T-helper 17 cell (primary cell): ENCODE results near the gene SLC46A1. TPM values are rescaled to one million over a fixed set of nuclear protein-coding genes. Genes with fewer than 3 reads are reported as not detected.

Experiments
- ATAC-seq: fragments of 150-1000 bp; cut with Tn5 transposase; 2 replicates; pipeline ENCODE4 v1.10.0; 2021; ENCODE audit warnings: mild to moderate bottlenecking, moderate library complexity
- DNase-seq, 3 donors: peaks; one replicate each; pipeline versions ENCODE4 v3.0.0 to v3.0.0-alpha.2; 2020 to 2021
- H3K9me3 ChIP-seq: one replicate; pipeline ENCODE4 v1.7.0; 2013; ENCODE audit warnings: low read length, mild to moderate bottlenecking; ENCODE audit not compliant: control insufficient read depth, poor library complexity, severe bottlenecking
- H3K27ac Mint-ChIP-seq: one replicate; pipeline ENCODE4 v1.8.0; 2022; ENCODE audit warnings: mild to moderate bottlenecking, moderate library complexity, mixed read lengths
- H3K27me3 Mint-ChIP-seq: one replicate; pipeline ENCODE4 v1.8.0; 2022; ENCODE audit warnings: mixed read lengths
- H3K36me3 Mint-ChIP-seq: one replicate; pipeline ENCODE4 v1.8.0; 2022; ENCODE audit warnings: low read depth, mixed read lengths
- H3K4me1 Mint-ChIP-seq: one replicate; pipeline ENCODE4 v1.8.0; 2022; ENCODE audit warnings: mild to moderate bottlenecking, mixed read lengths
- H3K4me3 Mint-ChIP-seq: one replicate; pipeline ENCODE4 v1.8.0; 2022; ENCODE audit warnings: mild to moderate bottlenecking, moderate library complexity, mixed read lengths
- total RNA-seq, 4 donors: library from RNA in 2 of 4; stranded (reverse) in 2 of 4; gene quantifications; one replicate each; pipeline ENCODE4 v1.2.3 and lab custom pipeline; 2022 to 2026

Gene SLC46A1
- total RNA-seq, 2 donors from 2014 or later = 0.50 to 0.99 TPM

DNA sequence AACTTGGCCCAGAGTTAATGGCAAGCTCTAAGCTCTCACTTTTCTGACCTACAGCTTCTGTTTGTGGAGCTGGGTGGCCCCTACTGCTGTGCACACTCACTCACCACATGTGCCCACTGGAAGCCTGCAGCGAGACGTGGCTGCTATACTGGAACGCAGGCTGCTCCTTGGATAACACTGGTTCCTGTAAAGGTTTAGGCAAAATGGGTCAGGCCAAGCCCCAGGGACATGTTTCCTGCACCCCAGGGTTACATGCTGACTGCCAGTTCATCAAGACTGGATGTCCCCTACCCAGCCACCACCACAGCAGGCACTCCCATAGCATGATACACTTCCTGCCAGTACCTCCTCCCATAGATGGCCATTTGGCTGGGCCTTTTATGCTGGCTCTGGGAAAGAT is 57.0 kb downstream of the SLC46A1 start:
- no peak for ATAC-seq
- DNase-seq = no peak
- H3K9me3 ChIP-seq = no peaks in the 10 kb centered on the region
- H3K36me3 Mint-ChIP-seq = peaks cover 3% of the 10 kb centered on the region
- no peak overlapping the region for H3K27ac Mint-ChIP-seq
- H3K27me3 Mint-ChIP-seq = no peaks in the 10 kb centered on the region
- H3K4me1 Mint-ChIP-seq = no peaks in the 10 kb centered on the region
- H3K4me3 Mint-ChIP-seq = no peak overlapping the region

DNA sequence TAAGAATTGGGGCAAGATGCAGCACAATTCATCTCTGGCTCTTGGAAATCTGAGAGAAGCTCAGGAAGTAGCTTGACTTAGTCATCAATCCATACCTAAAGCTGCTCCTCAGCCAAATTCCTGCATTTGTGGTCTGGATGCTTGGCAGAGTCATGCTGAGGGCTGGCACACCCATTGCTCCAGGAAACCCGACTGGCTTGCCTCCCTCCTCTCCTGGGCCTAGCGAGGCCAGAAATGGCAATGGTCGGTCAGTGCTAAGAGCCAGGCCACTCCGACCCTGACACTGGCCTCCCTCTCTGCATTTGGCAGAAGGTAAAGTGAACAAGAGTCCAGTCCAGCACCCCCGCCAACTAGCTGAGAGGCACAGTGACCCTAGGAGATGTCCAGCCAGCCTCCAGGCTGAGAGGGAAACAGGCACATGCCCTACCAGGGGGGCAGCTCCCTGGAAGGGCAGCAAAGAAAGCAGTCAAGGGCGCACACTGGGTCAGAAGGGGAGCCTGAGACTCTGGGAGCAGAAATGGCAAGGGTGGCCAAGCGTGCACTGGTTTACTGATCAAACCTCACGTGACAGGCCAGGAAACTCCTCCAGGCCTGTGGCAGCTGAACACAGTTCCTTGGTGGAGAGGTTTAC is 58.6 kb downstream of the SLC46A1 start:
- Mint-ChIP-seq H3K27ac (no peak overlapping the region), H3K4me3 (no peak overlapping the region), H3K36me3 (peaks cover 3% of the 10 kb centered on the region), H3K4me1 (no peaks in the 10 kb centered on the region), H3K27me3 (no peaks in the 10 kb centered on the region)
- no peaks in the 10 kb centered on the region for H3K9me3 ChIP-seq
- no peak for DNase-seq
- no peak for ATAC-seq

DNA sequence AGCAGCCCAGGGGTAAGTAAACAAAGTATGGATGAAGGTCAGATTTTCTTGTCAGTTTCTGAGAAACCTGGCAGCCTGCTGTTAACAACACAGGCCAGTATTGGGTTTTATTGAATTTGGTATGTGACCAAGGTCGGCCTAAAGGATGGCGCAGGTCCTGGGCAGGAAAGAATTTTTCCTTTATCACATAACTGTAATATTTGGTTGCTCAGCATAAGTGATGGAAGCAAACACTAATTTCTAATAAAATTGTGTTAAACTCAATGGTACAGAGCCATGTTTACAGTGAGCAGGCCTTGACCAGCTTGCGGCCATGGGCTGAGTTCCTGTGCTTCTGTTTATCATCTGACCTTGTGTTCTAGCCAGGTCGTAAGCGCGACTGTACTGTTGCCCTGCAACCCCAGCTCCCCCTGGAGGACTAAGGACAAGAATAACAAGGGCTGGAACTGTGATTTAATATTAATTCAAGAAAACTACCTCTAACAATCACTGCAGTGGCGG is 59.2 kb downstream of the SLC46A1 start:
- H3K4me1 Mint-ChIP-seq = no peaks in the 10 kb centered on the region
- H3K4me3 Mint-ChIP-seq = no peak overlapping the region
- DNase-seq (no peak), ATAC-seq (no peak)
- no peaks in the 10 kb centered on the region for H3K9me3 ChIP-seq
- no peaks in the 10 kb centered on the region for H3K27me3 Mint-ChIP-seq
- H3K27ac Mint-ChIP-seq = no peak overlapping the region
- peaks cover 3% of the 10 kb centered on the region for H3K36me3 Mint-ChIP-seq

DNA sequence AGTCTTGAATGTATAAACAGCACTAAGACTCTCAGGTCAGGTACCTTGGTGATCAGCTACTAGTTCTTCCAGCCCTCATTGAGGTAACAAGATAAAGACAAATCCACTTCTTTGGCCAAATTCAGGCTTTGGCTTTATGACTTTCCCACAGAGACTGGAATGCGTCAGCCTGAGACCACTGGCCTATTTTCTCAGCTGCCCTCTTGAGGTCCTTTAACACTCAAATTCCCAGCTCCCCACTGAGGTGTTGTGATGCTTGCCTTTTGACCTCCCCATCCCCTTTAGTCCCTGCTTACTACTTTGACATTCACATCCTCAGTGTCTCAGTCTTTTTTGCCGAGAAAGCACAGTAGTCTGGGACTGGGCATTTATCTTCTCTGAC is 59.8 kb downstream of the SLC46A1 start:
- DNase-seq = no peak
- H3K9me3 ChIP-seq = no peaks in the 10 kb centered on the region
- Mint-ChIP-seq H3K27ac (no peak overlapping the region), H3K4me3 (no peak overlapping the region), H3K27me3 (no peaks in the 10 kb centered on the region), H3K4me1 (no peaks in the 10 kb centered on the region), H3K36me3 (peaks cover 3% of the 10 kb centered on the region)
- ATAC-seq = no peak

DNA sequence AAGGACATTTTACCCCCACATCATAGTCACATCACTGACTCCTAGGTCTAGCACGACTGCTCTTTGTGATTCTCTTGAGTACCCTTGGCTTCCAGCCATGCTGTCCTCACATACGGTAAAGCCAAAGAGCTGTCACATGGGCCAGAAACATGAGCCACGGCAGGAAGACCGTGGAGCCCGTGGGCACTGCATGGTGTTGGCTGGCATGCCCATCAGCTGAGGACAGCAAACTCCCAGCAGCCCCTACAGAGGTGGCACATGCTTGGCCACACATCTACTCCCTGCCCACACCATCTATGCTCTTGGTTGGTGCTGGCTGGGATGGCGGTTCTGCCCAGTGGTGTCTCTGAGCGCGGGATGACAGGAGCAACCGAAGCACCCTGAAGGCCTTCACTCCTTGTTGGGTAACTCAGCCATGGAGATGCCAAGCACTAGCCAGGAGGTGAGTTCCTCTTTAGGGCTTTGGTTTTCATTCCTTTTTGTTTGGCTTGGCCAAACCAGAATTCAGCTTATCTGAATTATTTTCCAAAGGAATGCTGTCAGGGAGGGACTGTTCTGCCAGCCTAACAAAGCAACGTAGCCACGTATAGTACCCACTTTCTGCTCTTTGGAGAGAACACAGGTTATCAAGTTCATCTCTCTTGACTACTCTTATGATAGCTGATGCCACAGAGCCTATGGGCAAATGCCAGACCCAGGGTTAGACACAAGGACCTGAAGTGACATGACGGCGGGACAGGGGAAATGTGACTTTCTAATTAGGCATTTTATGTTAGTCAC is 60.4 kb downstream of the SLC46A1 start:
- Mint-ChIP-seq H3K36me3 (peaks cover 3% of the 10 kb centered on the region), H3K4me3 (no peak overlapping the region), H3K4me1 (no peaks in the 10 kb centered on the region), H3K27ac (no peak overlapping the region), H3K27me3 (no peaks in the 10 kb centered on the region)
- H3K9me3 ChIP-seq = no peaks in the 10 kb centered on the region
- ATAC-seq (no peak), DNase-seq (no peak)

Other genes with a start within 250 kb of the SLC46A1 start
- 1 to 10 TPM; 2.1 to 4.0 TPM for gene TMEM97, start 87.0 kb downstream of the SLC46A1 start, total RNA-seq
- 10 to 100 TPM; 60.6 to 64.6 TPM for gene IFT20, start 70.7 kb downstream of the SLC46A1 start, total RNA-seq
- gene TNFAIP1, start 70.5 kb downstream of the SLC46A1 start, total RNA-seq = 10 to 100 TPM in 1 of 2 donors, 1 to 10 TPM in 1; 8.8 to 14.0 TPM
- gene POLDIP2, start 48.7 kb downstream of the SLC46A1 start, total RNA-seq = 10 to 100 TPM; 24.6 to 30.7 TPM
- not detected for gene SEBOX, start 41.0 kb downstream of the SLC46A1 start, total RNA-seq
- under 1 TPM in 1 of 2 donors, not detected in 1; 0.90 TPM for gene VTN, start 35.9 kb downstream of the SLC46A1 start, total RNA-seq
- 10 to 100 TPM; 24.4 to 26.1 TPM for gene SARM1, start 34.5 kb downstream of the SLC46A1 start, total RNA-seq
- not detected for gene SLC13A2, start 67.4 kb upstream of the SLC46A1 start, total RNA-seq
- not detected for gene FOXN1, start 100.1 kb upstream of the SLC46A1 start, total RNA-seq
- 10 to 100 TPM; 87.2 to 91.9 TPM for gene UNC119, start 146.4 kb upstream of the SLC46A1 start, total RNA-seq
- gene PIGS, start 165.3 kb upstream of the SLC46A1 start, total RNA-seq = 10 to 100 TPM; 44.5 to 50.9 TPM
- 10 to 100 TPM; 16.7 to 24.5 TPM for gene ALDOC, start 170.7 kb upstream of the SLC46A1 start, total RNA-seq
- 10 to 100 TPM; 19.2 to 31.5 TPM for gene SPAG5, start 192.8 kb upstream of the SLC46A1 start, total RNA-seq
- 1 to 10 TPM; 8.1 to 8.8 TPM for gene RSKR, start 208.0 kb upstream of the SLC46A1 start, total RNA-seq
- gene BLTP2, start 238.9 kb upstream of the SLC46A1 start, total RNA-seq = 100 to 1,000 TPM; 136 to 153 TPM